G401 (cell line): ENCODE data around the gene RIN3. TPM values are rescaled to one million over a fixed set of nuclear protein-coding genes. Genes with fewer than 3 reads are reported as not detected.
A peak's percentile ranks its signal among the peaks of the same experiment; 100 is the strongest.
"Not testable (repeated sequence)": the region's sequence is repeated elsewhere in the genome, so short reads cannot be mapped to it uniquely, and the experiment has no call there.

Experiments
- DNase-seq: peaks from one replicate; pipeline ENCODE4 v3.0.0-alpha.2; 2015; ENCODE audit warnings: low spot score
- in situ Hi-C: cut with HindIII; loops from 2 replicates; pipeline ENCODE4 v1.10.0; 2016; ENCODE audit warnings: low sequenced_read_pairs, mixed read lengths
- total RNA-seq: library from RNA; depleted of rRNA; stranded (reverse); fragments of >200 nt; shearing (Covaris generic); gene quantifications from 2 replicates; pipeline ENCODE4 v1.2.3, GENCODE V29; 2014

The RIN3 gene
- total RNA-seq, 1 experiment from 2014 or later, result 0.85 TPM

GRCh38 chr14:92632546-92633273 is 119.1 kb downstream of the RIN3 start:
- DNase-seq, result no peak
- in situ Hi-C loops, result no loop called here

DNA sequence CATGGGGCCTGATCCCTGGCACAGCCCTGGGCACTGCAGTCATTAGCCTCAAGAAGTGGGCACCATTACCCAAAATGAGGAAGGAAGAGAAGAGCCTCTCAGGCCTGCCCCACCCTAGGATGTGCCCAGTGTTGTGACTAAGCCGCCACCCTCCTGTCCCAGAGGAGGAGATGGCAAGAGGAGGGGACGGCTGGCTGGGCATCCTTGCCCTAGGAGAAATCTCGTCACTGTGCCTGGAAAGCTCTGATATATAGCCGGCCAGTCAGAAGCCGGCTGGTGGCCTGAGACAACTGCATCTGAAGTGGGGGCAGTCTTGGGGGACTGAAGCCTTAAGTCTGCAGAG is 119.7 kb downstream of the RIN3 start:
- in situ Hi-C loops, result no loop called here
- DNase-seq, result no peak

GRCh38 chr14:92633724-92634123 is 120.1 kb downstream of the RIN3 start:
- no peak for DNase-seq
- in situ Hi-C loops, result no loop called here

DNA sequence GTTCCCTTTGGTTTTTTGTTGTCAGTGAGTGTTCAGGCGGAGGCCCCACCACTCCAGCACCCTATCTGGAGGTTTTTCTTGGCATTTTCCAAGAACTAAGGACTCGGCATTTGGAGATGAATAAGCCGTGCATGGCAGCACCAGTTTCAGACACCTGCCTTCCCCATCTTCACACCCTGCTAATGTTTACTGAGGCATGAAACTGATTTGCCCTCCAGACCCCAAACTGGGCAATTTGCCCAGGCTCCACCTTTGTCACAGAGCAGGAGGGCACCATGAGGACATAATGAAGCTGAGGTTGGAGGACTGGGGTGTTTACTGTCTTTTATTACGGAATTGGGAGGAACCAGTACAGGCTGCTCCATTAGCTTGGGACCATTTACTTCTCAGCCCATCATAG is 121.5 kb downstream of the RIN3 start:
- no peak for DNase-seq
- in situ Hi-C loops, result no loop called here

- in situ Hi-C loops, result no loop called here
- DNase-seq, result no peak
These were observed 122.3 kb downstream of the RIN3 start for GRCh38 chr14:92635896-92636295.

GRCh38 chr14:92637228-92637627 is 123.6 kb downstream of the RIN3 start:
- DNase-seq, result no peak
- in situ Hi-C loops, result no loop called here

DNA sequence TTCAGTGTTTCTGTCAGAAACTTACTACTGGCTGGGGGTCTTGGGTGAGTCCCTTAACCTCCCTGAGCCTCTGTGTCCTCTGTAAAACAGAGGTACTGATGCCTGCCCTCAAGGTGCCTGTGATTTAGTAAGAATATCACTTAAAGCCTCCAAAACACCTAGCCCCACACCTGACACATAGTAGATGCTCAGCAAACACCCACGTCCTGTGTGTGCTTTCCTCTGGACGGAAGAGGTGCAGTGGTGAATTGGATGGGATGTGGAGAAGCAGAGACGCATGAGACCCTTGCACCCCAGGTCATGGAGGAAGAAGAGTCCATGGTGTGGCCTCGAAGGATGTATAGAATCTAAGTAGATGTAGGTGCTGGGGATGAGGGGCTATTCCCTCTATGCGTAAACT is 124.3 kb downstream of the RIN3 start:
- DNase-seq, result no peak
- in situ Hi-C loops, result no loop called here

DNA sequence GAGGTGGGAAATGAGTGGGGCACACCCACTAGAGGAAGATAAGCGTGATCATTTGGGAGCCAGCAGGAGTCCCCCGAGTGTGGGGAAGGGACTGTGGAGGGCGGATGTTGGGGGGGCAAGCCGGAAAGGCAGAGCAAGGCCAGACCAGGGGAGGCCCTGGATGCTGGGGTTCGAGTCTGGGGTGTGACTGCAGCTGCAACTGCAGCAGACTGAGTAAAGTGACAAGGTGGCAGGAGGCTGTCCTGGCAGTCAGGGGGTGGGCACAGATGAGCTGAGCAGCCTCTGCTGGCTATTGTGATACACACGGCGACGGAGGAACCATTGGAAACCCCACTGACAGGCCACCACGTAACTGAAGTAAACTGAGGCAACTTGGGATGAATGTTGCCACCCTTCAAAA is 124.7 kb downstream of the RIN3 start:
- no peak for DNase-seq
- in situ Hi-C loops, result no loop called here

DNA sequence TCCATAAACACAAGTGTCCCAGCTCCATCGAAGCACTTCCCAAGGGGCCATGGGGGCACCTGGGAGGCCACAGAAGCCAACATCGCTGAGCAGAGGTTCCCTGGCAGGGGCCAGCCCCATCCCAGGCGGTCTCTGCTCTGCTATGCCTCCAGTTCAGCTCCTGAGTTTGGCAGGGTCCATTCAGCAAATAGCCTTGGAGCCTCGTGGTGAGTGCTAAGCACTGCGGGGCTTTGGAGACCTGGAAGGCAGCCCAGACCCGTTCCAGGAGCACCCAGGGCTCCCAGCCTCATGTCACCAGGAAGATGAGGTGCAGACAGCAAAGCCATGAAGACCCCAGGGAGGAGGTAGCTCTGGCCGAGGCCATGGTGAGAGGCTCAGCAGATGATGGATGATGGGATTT is 125.3 kb downstream of the RIN3 start:
- DNase-seq, result no peak

DNA sequence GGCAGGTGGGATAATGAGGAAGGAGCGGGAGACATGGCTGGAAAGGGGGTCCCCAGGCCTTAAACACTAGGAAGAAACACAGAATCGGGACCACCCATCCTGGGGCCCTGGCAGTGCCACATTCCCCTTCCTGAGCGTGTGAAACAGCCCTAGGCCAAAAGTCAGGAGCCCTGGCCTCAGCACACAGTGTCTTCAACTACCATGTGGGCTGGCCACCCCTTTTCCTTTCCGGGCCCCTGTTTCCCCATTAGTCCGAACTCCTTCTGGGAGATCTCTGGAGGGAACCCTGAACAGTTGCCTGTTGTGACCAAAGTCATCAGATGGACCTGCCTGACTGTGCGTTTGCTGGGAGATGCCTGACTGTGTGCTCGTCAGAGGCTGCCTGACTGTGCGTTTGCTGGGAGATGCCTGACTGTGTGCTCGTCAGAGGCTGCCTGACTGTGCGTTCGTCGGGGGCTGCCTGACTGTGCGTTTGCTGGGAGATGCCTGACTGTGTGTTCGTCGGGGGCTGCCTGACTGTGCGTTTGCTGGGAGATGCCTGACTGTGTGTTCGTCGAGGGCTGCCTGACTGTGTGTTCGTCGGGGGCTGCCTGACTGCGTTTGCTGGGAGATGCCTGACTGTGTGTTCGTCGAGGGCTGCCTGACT is 126.0 kb downstream of the RIN3 start:
- DNase-seq, in situ Hi-C loops: not testable (repeated sequence)

More for the DNA sequence above, 125.3 kb downstream of the RIN3 start:
- in situ Hi-C loops, result no loop called here

DNA sequence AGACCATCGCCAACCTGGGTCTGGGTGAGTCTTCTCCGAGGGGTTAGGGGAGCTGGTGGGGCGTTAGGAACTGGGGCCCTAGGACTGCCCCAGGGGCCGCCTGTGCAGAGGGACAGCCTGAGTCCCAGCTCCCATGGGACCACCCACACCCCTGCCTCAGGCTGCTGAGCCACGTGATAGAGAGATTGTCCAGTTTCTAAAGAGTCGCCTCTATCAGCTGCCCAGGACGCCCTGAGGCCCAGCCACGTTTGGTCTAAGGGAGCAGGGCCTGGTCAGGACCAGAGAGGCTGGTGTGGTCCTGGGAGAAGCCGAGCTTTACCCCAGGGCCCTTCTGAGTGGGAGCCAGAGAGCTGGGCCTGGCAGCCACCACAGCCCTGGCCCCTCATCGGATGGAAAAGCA is 127.7 kb downstream of the RIN3 start:
- no peak for DNase-seq
- in situ Hi-C loops, result no loop called here

DNA sequence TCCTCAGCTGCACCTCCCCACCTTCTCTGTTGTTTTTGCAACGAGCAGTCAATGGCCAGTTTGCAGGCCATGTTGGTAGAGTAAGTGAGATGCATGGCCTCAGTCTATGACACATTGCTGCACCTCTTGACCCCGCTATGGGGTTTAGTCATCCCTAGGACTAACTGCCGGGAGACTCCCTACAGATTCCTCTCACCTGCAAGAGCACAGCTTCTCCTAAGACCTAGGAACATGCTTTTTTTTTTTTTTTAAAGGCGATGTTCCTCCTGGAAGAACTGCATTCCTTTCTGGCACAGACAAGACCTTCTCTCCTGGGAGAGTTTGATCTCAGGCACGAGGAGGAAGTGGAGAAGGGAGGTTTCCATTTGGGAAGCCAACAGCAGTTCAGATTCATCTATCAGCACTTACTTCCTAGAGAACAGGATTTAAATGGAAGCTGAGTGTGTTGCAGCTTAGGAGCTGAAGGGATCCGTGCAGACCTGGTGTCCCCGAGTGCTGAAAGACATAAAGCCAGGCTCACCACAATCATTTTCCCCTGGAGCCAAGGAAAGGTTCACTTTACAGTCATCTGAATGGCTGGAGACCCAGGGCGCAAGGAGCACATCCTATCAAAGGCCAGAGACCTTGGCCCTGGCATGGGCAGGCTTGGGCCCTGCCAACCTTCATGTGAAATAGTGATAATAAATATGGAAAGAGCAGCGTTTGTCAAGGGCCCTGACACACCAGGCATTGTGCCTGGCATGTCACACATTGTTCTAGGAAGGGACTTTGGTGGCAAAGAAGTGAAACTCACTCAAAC is 130.8 kb downstream of the RIN3 start:
- in situ Hi-C loops, result no loop called here
- no peak for DNase-seq

DNA sequence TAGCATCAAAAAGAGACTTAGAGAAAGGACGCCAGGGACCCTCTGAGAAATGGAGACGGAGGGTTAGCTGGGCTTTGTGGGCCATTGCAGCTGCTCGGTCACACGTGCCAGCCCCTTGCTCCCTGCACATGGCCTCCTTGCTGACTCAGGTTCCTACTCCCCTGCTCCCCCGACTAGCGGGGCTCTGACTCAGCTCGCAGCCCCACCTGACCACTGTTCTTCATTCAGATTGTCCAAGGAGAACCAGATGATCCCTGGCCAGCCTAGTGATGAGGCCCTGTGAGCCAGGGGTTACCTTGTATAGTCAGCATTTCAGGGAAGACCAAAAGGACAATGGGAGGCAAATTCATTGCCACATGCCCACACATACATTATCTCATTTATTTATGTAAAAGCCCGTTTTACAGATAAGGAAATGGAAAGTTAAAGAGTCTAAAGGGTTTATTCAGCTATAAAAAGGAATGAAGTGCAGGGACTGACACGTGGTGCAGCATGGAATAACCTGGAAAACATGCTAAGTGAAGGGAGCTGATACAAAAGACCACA is 131.5 kb downstream of the RIN3 start:
- no peak for DNase-seq
- in situ Hi-C loops, result no loop called here

DNA sequence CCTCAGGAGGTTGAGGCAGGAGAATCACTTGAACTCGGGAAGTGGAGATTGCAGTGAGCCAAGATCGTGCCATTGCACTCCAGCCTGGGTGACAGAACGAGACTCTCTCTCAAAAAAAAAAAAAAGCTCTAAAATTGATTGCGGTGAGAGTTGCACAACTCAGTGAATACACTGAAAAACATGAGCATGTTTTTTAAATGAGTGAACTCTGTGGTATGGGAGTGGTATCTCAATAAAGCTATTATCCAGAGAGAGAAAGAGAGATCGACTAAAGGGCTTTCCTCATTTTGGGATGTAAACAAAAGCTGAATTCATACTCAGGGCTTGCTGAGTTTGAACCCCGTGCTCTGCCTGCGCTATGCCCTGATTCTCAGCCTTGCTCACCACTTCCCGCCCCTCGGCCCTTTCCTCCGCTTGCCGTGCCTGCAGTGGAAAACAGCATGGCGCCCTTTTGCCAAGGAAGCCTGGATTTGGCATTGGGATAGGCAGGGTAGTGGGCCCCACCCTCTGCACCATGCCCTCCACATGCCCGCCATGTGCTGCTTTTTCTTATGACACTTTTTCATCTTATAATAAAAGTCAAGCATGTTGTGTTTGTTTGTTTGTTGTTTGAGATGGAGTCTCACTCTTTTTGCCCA is 132.4 kb downstream of the RIN3 start:
- in situ Hi-C loops, result no loop called here
- DNase-seq, result no peak

GRCh38 chr14:92646952-92647796 is 133.6 kb downstream of the RIN3 start:
- in situ Hi-C loops, result no loop called here

DNA sequence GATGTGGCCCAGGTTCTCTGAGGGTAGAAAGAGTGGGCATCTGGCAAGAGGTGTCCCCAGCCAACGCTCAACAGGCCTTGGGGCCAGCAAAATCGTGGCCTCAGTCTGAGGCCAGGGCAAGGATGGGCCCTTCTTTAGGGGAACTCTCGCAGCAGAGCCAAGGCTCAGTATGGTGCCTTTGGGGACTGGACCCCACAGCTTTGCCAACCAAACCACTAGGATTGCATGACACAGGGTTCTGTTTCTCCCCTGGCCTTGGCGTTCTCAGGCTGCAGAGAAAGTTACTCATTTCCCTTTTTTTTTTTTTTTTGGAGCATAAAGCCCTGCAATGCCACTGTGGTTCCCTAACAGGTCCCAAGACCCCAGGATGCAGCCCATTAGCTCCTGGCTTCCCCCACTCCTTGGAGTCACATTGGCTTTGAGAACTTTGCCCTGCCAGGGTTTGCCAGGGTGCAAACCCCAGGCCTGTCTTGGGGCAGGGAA is 134.3 kb downstream of the RIN3 start:
- DNase-seq, result no peak
- in situ Hi-C loops, result no loop called here

More at GRCh38 chr14:92646952-92647796, 133.6 kb downstream of the RIN3 start:
- DNase-seq, result no peak

DNA sequence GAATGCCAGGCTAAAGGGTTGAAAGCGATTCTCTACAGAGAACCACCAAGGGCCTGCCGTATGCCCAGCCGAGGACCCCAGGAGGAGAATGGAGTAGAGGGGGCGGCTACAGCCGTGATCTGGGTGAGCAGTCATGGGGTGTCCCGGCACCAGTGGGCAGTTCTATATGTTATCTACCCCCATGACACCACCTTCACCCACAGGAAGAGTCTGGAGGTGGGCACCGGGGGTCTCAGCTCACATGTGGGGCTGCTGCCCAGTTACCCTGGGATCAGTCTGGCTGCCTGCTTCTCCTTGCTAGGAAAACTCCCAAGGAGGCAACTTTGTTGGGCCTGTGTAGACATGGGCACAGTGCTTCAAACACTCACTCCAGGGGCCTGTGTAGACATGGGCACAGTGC is 135.5 kb downstream of the RIN3 start:
- no peak for DNase-seq
- in situ Hi-C loops, result no loop called here

- DNase-seq, result peak; percentile 7
- in situ Hi-C loops, result no loop called here
These were observed 136.5 kb downstream of the RIN3 start for GRCh38 chr14:92649934-92650545.
